Measurements from ENCODE around the gene TGFBR2.
"Not testable (repeated sequence)": the region's sequence is repeated elsewhere in the genome, so short reads cannot be mapped to it uniquely, and the experiment has no call there.

TGFBR2 gene

DNA sequence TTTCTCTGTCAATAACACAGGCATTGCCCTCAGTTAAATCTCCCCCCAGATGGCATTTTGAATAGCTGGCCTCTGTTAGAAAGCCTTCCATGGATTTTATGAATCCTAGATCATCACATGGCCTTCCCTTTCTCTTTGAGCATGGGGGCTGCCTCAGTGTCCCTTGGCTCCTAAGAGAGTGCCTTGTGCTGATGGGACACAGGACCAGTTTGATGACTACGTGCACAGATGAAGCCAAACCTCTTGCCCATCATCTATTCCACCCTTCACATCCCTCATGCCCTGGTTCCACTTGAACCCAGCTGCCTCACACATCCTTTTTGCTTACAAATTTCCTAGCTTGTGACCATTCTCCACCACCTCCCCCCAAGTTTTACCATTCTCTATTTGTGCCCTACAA lies 12.9 kb downstream of the TGFBR2 start:
- no peak for DNase-seq (ENCODE audit: low read depth)

DNA sequence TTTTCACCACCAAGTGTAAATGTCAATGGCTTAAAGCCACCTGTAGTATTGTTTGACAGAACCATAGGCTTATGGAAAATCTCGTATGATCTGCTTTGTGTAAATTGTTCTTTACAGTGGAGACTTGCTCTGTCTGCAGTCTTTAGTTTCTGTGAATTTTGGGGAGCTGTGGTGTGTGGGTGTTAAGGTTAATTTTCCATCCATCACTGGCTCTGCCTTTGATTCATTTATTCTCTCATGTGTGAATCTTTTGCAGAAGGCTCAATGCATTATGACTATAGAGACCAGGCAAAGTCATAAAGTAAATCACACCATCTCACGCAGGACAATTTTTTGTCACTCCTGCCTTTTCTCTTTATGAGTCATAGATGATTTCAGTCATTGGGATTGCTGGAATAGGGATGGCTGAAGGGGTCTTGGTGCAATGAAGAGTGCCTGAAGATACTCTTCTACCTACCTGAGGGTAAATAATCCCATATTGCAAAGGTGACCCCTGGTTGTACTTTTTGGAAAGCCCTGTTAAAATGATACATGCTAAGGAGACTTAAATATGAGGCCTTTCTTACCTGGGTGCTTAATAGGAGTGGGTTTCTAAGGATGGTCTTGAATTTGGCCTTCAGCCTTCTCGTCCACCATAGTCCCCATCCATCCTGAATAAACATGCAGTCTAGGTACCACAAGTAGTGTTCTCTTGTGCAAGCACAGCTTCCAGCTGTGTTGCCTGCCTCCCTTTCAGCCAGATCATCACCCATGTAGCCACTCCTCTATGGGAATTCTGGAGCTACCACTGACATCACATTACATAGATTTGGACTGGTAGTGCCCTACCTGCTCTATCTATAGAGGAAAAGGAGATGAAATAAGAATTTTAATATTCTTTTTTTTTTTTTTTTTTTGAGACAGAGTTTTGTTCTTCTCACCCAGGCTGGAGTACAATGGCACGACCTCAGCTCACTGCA lies 14.3 kb downstream of the TGFBR2 start:
- no peak for DNase-seq (ENCODE audit: low read depth)

- DNase-seq (ENCODE audit: low read depth) = no peak
These were observed 15.2 kb downstream of the TGFBR2 start for GRCh38 chr3:30621576-30621975.

DNA sequence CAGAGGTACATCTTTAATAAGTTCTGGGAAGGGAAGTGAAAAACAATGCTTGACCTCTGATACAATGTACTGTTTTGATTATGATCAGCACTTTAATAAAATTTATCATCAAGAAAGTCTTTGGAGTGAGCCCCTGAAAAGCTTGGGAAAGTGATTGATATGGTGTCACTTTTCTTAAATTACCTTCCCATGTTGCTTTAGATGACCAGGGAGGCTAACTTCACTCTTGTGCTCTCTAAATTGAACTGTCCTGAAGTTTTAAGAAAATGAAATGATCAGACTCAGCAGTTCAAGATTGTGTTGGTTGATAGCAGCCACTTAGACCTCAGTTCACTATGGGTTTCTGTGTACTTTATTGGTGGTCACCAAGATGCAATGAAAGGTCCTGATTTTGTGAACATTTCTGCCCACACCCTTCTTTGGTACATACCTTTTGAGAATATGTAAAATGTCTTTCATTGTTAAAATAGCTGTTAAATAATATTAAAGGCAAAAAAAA lies 15.7 kb downstream of the TGFBR2 start:
- DNase-seq (ENCODE audit: low read depth) = no peak

DNA sequence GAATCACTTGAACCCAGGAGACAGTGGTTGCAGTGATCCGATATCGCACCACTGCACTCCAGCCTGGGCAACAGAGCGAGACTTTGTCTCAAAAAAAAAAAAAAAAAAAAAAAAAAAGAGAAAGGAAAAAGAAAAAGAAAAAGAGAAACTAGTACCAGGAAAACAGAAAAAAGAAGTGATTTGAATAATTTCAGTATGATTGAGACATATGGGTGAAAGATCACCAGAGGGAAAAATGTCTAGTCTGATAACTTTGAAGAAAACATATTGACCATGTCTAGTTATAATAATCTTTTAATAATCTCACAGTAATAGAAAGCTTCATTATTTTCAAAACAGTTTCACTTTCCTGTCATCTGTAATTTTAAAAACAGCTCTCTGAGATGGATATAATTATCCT lies 16.4 kb downstream of the TGFBR2 start:
- no peak for DNase-seq (ENCODE audit: low read depth)

GRCh38 chr3:30623351-30623750 lies 16.9 kb downstream of the TGFBR2 start:
- DNase-seq (ENCODE audit: low read depth) = no peak

DNA sequence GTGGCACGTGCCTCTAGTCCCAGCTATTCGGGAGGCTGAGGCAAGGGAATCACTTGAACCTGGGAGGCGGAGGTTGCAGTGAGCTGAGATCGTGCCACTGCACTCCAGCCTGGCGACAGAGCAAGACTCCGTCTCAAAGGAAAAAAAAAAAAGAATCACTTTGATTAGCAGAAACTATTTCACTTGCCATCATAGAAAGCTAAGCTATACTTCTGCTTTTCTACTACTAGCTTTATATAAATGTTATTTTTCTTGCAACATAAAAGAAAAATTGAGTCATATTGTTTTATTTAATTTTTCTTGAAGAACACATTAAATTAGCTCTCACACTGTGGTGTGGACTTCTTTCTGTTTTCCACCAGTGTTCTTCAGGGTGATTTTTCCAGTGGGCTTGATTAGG lies 18.1 kb downstream of the TGFBR2 start:
- DNase-seq (ENCODE audit: low read depth) = not testable (repeated sequence)

DNA sequence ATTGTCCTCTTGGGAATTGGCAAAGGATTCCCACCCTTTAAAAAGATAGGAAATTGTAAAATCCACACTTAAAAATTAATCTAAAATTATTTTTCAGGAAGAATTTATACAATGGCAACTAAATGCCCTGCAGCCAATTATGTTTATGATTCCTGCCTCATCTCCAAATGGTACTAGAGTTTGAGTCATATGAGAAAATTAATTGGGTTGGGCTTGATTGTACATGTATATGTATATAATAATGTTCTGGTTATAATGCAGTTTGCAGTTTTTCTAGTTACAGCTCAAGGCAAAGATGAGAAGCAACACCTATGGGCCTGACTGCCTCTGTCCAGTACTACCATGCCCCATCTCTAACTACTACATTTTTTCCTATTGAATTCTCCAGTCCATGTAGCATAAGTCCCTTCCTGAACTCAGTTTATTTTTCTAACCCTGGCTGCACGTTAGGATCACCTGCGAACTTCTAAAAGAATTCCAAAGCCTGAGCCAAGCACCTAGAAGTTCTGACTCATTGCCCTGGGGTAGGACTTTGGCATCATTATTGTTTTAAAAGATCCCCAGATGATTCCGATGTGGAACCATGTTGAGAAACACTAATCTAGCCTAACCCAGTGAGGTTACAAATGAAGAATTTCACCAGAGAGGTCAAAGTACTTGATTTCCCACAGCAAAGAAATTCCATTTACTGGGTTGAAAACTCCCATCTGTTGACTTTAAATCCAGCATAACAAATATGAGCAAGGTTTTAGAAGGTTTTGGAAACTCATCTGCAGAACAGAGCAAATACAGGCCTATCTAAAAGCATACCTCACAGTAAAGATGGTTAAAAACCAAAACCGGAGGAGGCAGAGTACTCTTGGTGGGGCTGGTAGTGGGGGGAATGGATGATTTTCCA lies 19.4 kb downstream of the TGFBR2 start:
- no peak for DNase-seq (ENCODE audit: low read depth)

DNA sequence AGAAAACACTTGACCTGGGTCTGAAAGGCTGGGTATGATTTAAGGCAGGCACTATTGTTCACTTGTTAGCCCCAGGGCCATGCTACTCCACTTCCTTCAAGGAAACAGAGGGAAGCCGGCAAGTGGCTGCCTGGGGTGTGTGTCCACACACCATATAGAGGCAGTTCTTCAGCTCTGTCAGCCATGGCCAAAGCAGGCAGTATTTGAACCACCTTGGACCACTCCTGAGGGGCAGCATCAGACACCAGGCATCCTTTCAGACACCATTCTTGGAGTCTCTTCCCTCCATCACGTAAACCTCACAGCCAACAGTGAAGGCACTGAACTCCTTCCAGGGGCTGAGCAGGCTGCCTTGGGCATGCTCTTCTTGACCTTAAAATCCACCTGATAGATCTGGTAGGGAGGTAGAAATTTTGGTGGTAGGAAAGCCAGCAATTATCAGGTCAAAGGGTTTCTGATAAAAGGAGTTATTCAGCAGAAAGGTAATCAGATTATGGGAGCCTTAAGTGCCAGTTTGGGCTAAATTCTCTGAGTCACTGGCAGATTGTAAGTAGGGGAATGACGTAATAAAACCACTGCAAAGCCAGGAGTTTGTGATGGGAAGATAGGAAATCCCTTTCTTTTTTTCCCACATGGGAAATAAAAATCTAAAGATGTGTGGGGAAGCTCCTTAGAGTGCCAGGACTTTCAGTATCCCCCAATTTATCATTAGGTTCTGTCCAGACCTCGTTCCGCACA lies 20.2 kb downstream of the TGFBR2 start:
- DNase-seq (ENCODE audit: low read depth) = no peak

- DNase-seq (ENCODE audit: low read depth) = no peak
These were observed 22.0 kb downstream of the TGFBR2 start for GRCh38 chr3:30628205-30628900.

DNA sequence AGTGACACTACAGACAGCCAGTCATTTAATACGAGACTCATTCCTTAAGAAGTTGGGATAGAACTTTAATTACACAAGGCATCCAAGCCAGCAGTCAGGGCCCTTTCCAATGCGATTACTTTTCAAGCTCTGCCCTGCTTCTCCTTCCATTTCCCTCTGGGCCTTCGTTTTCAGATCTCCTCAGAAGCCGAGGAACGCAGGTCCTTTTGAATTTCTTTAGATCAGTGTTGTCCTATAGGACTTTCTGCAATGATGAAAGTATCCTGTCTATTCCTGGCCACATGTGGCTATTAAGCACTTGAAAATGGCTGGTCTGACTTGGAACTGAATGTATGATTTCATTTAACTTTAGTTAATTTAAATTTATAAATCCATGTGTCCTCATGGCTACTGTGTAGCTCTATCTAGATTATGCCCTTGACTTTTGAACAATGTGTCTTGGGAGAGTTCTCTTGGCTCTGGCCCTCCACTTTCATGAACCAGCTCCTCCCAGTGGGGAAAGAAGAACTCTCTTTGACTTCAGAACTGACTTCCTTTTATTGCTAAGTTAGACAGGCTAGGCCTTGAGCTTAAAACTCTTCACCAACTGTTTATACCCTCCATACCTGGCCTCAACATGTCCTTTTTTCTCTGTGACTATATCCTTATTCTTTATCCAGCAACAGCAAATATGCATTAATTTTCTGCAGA lies 22.6 kb downstream of the TGFBR2 start:
- no peak for DNase-seq (ENCODE audit: low read depth)

- DNase-seq (ENCODE audit: low read depth) = no peak
These were observed 23.3 kb downstream of the TGFBR2 start for GRCh38 chr3:30629746-30630145.

DNA sequence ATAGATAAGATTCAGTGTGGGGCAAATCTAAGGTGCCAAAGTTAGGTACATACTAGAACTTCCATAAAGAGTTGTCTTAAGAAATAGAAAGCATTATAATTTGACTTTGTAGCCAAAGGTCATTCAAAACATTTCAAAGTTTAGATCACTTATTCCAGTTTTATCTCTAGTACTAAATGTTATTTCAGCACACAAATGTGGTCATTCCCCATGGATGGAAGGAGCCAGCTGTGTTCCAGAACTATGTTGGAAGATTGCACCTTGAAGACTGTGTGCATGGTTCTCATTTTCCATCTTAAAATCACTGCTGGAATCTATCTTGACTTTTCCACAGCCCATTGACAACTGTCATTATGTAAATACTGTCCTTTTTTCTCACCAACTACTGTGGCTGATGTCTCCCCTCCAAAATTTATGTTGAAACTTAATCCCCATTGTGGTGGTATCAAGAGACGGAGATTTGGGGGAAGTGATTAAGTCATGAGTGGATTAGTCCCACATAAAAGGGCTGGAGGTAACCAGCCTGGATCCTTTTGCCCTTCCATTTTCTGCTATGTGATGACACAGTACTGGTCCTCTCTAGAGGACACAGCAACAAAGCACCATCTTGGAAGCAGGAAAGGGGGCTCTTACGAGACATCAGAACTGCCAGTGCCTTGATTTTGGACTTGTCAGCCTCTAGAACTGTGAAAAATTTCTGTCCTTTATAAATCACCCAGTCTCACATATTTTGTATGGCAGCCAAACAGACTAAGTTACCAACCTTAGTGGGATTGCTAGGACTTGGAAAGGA lies 24.0 kb downstream of the TGFBR2 start:
- no peak for DNase-seq (ENCODE audit: low read depth)

GRCh38 chr3:30631243-30631904 lies 25.0 kb downstream of the TGFBR2 start:
- no peak for DNase-seq (ENCODE audit: low read depth)

- DNase-seq (ENCODE audit: low read depth) = no peak
These were observed 25.7 kb downstream of the TGFBR2 start for GRCh38 chr3:30632065-30632464.

- DNase-seq (ENCODE audit: low read depth) = no peak
These were observed 26.1 kb downstream of the TGFBR2 start for GRCh38 chr3:30632521-30632920.

GRCh38 chr3:30633718-30634117 lies 27.3 kb downstream of the TGFBR2 start:
- DNase-seq (ENCODE audit: low read depth) = no peak

DNA sequence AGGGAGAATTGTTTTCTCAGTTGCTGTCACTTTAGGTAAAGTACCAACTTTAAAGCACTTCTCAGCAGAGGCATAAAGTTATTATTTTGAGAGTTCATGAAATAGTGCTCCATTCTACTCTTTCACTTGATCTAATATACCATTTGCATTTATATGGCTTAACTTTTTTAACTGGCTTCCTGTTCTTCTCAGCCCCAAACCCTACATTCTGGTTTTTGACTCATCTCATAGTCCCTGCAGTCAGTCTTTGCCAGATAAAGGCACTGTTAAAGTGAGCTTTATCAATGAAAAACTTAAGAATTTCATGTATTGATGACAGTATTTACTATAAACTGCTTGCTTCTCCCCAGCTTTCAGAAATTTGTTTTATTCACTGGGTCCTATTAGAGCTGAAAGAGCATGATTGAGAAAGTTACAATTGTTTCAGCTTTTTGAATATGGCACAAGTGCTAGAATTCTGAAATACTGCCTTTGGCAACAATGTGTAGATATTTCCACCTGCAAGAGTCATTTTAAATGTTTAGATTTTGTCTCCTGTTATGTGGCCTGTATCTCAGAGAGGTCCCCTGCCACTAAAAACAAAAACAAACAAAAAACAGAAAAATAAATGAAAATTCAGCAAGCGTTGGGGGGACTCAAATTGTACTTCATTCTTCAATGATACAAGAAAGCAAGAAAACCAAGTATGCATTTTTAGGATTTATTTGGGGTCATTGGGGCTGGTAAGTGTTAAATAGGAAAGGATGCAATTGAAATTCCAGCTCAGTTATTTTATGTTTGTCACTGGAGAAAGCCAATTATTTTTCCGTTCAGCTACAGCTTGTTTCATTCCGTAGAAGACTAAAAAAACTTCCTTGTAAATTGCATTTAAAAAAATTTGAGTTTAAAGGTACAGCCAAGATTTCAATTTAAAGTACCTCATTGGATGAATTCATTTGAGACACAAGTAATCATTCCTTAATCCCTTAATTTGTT lies 28.6 kb downstream of the TGFBR2 start:
- DNase-seq (ENCODE audit: low read depth) = no peak

All from stimulated activated CD8-positive, alpha-beta memory T cell treated with anti-CD3 and anti-CD28 coated beads, Interleukin-7, amount 100 ng/mL, for 24 hours (primary cell).